AG09309 (cell line): ENCODE results near the gene GAPDHS.
A peak's percentile ranks its signal among the peaks of the same experiment; 100 is the strongest.

Experiments
- DNase-seq: peaks from one replicate; pipeline ENCODE4 v3.0.0-alpha.2; 2010; ENCODE audit warnings: low read depth
- H3K4me3 ChIP-seq: 2 replicates; pipeline ENCODE4 v1.5.1; 2011; ENCODE audit warnings: mild to moderate bottlenecking, low read depth, low read length, moderate library complexity; ENCODE audit not compliant: control insufficient read depth
- CTCF ChIP-seq: IDR thresholded peaks from 2 replicates; pipeline ENCODE4 v1.5.1; 2011; ENCODE audit warnings: mild to moderate bottlenecking, low read depth, low read length, inconsistent platforms; ENCODE audit not compliant: insufficient read depth, control insufficient read depth; ENCODE audit errors: missing control alignments

The GAPDHS gene

DNA sequence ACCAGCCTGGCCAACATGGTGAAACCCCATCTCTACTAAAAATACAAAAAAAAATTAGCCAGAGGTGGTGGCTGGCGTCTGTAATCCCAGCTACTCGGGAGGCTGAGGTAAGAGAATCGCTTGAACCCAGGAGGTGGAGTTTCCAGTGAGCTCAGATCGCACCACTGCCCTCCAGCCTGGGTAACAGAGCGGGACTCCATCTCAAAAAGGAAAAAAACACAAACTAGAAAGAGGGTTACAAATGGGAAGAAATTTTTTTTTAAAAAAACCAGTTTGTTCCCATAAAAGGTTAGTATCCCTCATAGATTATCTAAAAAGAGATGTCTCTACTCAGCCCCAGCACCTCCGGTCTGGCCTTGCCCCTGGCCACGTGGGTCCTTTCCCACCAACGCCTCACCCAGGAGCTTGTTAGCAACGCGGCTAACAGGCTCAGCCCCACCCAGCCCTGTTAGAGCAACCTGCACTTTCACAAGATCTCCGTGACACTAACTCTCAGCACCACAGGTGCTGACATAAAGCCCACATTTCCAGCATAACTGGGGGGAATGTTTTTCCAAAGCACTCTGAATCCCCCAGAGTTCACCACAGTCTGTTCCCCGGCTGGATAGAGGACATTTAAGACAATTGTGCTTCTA, 24.1 kb upstream of the GAPDHS start:
- no peak for TF ChIP-seq CTCF
- DNase-seq, result no peak
- no peak overlapping the region for H3K4me3 ChIP-seq

DNA sequence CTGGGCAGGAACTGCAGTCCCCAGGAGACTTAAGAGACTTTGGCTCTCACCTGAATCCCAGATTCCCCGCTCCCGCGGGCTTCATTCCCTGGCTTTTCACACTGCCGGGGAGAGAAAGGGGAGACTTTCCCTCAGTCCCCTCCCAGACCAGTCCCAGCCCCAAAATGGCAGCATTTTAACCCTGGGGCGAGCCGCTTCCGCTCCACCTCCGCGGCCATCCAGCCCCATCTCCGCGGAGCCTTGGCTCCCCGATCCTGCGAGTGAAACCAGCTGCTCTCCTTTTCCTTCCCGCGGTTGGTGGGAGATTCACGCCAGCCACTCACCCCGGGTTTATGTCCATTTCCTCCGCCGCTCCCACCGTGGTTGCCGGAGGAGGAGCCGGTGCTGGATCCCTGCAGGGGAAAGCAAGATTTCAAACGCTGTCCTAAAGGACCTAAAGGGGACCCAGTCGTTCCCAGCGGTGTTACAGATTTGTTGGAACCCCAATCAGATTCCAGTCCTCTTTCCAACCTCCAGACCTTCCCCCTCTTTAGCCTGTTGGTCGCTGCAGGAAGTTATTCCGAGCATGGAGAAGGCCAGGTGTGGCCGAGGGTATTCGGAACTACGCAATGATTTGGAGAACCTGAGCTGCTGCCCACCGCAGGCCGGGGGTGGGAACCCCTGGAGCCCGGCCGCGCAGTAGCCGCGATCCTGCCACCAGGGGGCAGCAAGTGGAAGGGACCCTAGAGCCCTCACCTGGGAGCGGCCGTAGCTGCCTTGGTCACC, 23.2 kb upstream of the GAPDHS start:
- H3K4me3 ChIP-seq, result peak overlapping the region; percentile 37
- TF ChIP-seq CTCF, result peak; percentile 89
- no peak for DNase-seq

DNA sequence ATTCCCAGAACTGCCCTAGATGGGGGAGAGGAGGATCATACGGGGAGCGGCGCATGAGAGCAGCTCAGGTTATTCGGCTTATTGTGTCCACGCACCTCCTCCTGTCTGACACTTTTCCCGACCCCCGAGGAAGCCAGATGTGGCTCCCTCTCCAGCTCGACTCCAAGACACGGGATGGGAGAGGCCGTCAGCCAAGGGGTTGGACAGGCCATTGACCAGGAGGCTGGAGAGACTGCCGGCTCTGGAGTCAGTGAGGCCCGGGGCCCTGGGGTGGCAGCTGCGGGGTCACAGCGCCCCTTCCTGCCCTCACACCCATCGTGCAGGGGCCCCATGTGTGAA, 22.7 kb upstream of the GAPDHS start:
- DNase-seq, result no peak
- no peak for TF ChIP-seq CTCF
- H3K4me3 ChIP-seq, result no peak overlapping the region; the same call in 1 of the 2 replicates

DNA sequence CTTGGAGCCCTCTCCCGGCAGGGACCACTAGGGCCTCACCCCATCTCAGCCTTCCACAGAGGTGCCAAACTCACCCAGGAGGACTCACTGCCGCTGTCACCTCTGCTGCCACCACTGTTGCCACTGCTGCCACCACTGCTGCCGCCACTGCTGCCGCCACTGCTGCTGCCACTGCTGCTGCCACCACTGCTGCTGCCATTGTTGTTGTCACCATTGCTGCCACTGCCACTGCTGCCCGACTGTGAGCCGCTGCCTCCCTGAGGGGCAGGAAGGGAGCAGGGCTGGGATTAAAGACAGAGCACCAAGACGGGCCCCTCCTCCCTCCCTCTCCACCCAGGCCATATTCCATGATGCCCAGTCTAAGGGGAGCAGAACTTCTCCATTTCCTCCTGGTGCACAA, 21.9 kb upstream of the GAPDHS start:
- DNase-seq, result no peak
- no peak for TF ChIP-seq CTCF
- H3K4me3 ChIP-seq, result no peak overlapping the region

- no peak for TF ChIP-seq CTCF
- H3K4me3 ChIP-seq, result no peak overlapping the region
- no peak for DNase-seq
Measured at GRCh38 chr19:35512831-35513627, 20.2 kb upstream of the GAPDHS start.

DNA sequence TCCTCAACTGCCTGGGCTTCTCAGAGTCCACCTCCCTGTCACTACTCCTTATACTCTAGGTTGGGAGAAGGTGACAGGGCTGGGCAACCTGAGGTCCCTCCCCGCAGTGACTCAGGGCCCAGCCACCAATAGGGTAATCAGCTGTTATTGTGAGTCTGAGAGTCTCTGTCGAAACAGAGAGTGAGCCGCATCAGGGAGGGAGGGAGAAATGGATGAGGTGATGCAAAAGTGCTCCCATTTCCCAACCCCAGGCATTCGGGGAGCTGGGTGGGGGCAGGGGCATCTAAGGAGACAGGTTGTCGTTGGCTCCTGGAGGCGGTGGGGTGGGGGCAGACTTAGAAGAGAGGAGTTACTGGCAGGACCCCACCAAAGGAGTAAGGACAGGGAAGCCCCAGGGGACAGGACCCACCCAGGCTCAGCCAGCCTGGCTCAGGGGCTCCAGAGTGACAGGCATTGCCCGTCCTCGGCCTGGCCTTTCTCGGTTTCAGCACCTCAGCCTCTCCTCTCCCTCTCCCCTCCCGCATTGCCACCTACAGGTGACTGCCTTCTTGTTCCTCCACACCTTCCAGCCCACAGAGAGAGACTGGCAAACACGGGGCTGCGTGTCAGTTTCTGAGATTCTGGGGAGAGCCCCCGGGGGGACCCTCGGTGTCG, 19.5 kb upstream of the GAPDHS start, which contains the start of gene DMKN:
DMKN (minus strand) TSS at position 22 of the 654 bp plus-strand sequence. CDS start 174 bp downstream, outside the sequence.
- peak; percentile 25 for DNase-seq
- no peak for TF ChIP-seq CTCF
- no peak within 1 kb of the TSS for H3K4me3 ChIP-seq
